ENCODE data around the gene ASB12. TPM values are rescaled to one million over a fixed set of nuclear protein-coding genes. Genes with fewer than 3 reads are reported as not detected.
"Not testable (repeated sequence)": the region's sequence is repeated elsewhere in the genome, so short reads cannot be mapped to it uniquely, and the experiment has no call there.

The ASB12 gene
- total and polyA plus RNA-seq, 10 of the 15 experiments (the other 5 are each of a cell fraction or from before 2014, with no cell fraction given) = 0.07 to 0.35 (median 0.14) TPM; not detected in 6

DNA sequence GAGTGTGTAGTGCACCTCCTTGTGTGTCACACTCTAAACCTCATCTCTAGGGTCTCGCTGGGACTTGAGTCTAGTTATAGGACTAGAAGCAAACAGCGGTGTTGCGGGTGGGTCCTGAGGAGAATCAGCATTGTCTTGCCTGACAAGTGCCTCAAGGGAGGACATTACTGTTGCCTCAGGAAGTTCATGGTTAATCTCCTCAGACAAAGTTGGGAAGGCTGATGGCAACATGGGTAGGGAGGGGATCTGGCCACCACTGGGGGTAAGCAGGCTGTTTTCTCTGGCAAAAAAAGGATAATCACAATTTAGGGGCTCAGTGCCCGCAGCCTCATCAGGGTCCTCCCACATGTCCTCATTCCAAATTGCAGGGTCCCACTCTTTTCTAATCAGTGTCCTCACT is 12.4 kb downstream of the ASB12 start:
- BruUV-seq (replicated peaks) = no TSS peak

DNA sequence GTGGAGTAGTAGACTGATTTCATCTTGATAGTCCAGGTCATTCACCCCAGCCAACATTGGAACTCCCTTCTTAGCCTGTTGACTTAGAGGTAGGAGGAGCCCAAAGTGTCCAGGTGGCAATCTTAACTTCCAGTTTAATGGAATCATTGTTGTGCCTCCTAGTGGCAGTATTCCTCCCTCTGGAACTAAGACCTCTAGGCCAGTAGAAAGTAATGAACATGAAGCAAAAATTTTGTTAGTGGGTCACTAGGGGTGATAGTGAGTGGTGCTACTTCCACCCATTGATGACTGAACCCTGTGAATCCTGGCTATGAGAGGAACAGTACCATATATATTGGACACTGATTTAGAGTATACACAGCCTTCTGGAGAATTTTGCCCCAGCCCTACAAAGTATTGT is 16.4 kb downstream of the ASB12 start:
- H3K27me3 ChIP-seq (replicated peaks in 1 of 2; ENCODE audit: control insufficient read depth in 2 of 2, insufficient read depth in 2 of 2, low read length in 1 of 2) = not testable (repeated sequence)

More for the DNA sequence above, 12.4 kb downstream of the ASB12 start:
- in situ Hi-C loops (cut with MboI) = loop anchor here (25.0 kb wide), 1 partner anchor 1794 kb away; no protein-coding TSS in a partner anchor
- no peak overlapping the region for H3K4me2 ChIP-seq (ENCODE audit: control insufficient read depth, insufficient read depth)
- FAIRE-seq (no peak), DNase-seq (ENCODE audit: low read depth, low spot score) (no peak), ATAC-seq (no peak)
- ChIA-PET CTCF (no interaction called here), SMC1A (ENCODE audit: uncharacterized antibody, unreplicated experiment) (no interaction called here), RAD21 (ENCODE audit: unreplicated experiment) (no interaction called here), POLR2A (no interaction called here)
- H3K4me1 ChIP-seq (ENCODE audit: control insufficient read depth, insufficient read depth, low read length) = no peaks in the 10 kb centered on the region
- TF ChIP-seq, protein P1, sequence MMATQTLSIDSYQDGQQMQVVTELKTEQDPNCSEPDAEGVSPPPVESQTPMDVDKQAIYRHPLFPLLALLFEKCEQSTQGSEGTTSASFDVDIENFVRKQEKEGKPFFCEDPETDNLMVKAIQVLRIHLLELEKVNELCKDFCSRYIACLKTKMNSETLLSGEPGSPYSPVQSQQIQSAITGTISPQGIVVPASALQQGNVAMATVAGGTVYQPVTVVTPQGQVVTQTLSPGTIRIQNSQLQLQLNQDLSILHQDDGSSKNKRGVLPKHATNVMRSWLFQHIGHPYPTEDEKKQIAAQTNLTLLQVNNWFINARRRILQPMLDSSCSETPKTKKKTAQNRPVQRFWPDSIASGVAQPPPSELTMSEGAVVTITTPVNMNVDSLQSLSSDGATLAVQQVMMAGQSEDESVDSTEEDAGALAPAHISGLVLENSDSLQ (IDR thresholded peaks at IDR 0.05) = no peak
- H3K9me3 ChIP-seq (replicated peaks; ENCODE audit: control insufficient read depth, insufficient read depth, low read length) = no peaks in the 10 kb centered on the region
- H3K79me2 ChIP-seq (ENCODE audit: control insufficient read depth, insufficient read depth, low read length) = no peaks in the 10 kb centered on the region
- H3K9ac ChIP-seq (ENCODE audit: control insufficient read depth, insufficient read depth, low read length) = no peak overlapping the region
- H3K36me3 ChIP-seq (ENCODE audit: control insufficient read depth in 2 of 2, insufficient read depth in 2 of 2, low read length in 1 of 2) = no peaks in the 10 kb centered on the region
- intact Hi-C loops (cut with micrococcal nuclease; ENCODE audit: unreplicated experiment) = no loop called here
- WGBS (ENCODE audit: insufficient coverage, insufficient replicate concordance, low lambda C conversion rate, missing lambda C conversion rate) = 54% methylated on average over 4 of the region's 4 CpGs
- no peak overlapping the region for H2AFZ ChIP-seq (ENCODE audit: control insufficient read depth, low read depth, low read length)
- no peaks in the 10 kb centered on the region for H3K27me3 ChIP-seq (replicated peaks in 1 of 2; ENCODE audit: control insufficient read depth in 2 of 2, insufficient read depth in 2 of 2, low read length in 1 of 2)
- no peak overlapping the region for H3K4me3 ChIP-seq
- H4K20me1 ChIP-seq (ENCODE audit: control insufficient read depth, insufficient read depth) = no peaks in the 10 kb centered on the region
- H3K27ac ChIP-seq (ENCODE audit: control insufficient read depth, insufficient read depth) = no peak overlapping the region

More for the DNA sequence above, 16.4 kb downstream of the ASB12 start:
- H3K4me3 ChIP-seq; H3K36me3 ChIP-seq (ENCODE audit: control insufficient read depth in 2 of 2, insufficient read depth in 2 of 2, low read length in 1 of 2); H3K4me1 ChIP-seq (ENCODE audit: control insufficient read depth, insufficient read depth, low read length); H4K20me1 ChIP-seq (ENCODE audit: control insufficient read depth, insufficient read depth); H3K9me3 ChIP-seq (replicated peaks; ENCODE audit: control insufficient read depth, insufficient read depth, low read length); H3K27ac ChIP-seq (ENCODE audit: control insufficient read depth, insufficient read depth); POLR2A ChIA-PET; intact Hi-C loops (cut with micrococcal nuclease; ENCODE audit: unreplicated experiment); BruUV-seq (replicated peaks); FAIRE-seq; H3K9ac ChIP-seq (ENCODE audit: control insufficient read depth, insufficient read depth, low read length); DNase-seq (ENCODE audit: low read depth, low spot score); H2AFZ ChIP-seq (ENCODE audit: control insufficient read depth, low read depth, low read length); RAD21 ChIA-PET (ENCODE audit: unreplicated experiment); CTCF ChIA-PET; SMC1A ChIA-PET (ENCODE audit: uncharacterized antibody, unreplicated experiment); H3K79me2 ChIP-seq (ENCODE audit: control insufficient read depth, insufficient read depth, low read length); ATAC-seq; H3K4me2 ChIP-seq (ENCODE audit: control insufficient read depth, insufficient read depth): not testable (repeated sequence)
- in situ Hi-C loops (cut with MboI) = loop anchor here (25.0 kb wide), 1 partner anchor 1798 kb away; no protein-coding TSS in a partner anchor

Measured in GM12878 (cell line).